ENCODE measurements around the gene FRMD4A.

GRCh38 chr10:13953371-13953770 is 377.4 kb downstream of the FRMD4A start:
- TF ChIP-seq SP1 (IDR thresholded peaks at IDR 0.05) = no peak
- TF ChIP-seq PKNOX1 (IDR thresholded peaks at IDR 0.05) = no peak
- no peak for TF ChIP-seq BHLHE40 (IDR thresholded peaks at IDR 0.05; ENCODE audit: borderline replicate concordance)
- no peak for TF ChIP-seq FOXK2 (IDR thresholded peaks at IDR 0.05)
- TF ChIP-seq FOXM1 (IDR thresholded peaks at IDR 0.05; ENCODE audit: borderline replicate concordance) = no peak
- no peak for TF ChIP-seq FOXA1 (IDR thresholded peaks at IDR 0.05)
- TF ChIP-seq CTBP1 (IDR thresholded peaks at IDR 0.05; ENCODE audit: borderline replicate concordance) = no peak
- TF ChIP-seq ELF4 (IDR thresholded peaks at IDR 0.05) = no peak
